ENCODE data around the gene THEM5.
"Not testable (repeated sequence)": the region's sequence is repeated elsewhere in the genome, so short reads cannot be mapped to it uniquely, and the experiment has no call there.

DNA sequence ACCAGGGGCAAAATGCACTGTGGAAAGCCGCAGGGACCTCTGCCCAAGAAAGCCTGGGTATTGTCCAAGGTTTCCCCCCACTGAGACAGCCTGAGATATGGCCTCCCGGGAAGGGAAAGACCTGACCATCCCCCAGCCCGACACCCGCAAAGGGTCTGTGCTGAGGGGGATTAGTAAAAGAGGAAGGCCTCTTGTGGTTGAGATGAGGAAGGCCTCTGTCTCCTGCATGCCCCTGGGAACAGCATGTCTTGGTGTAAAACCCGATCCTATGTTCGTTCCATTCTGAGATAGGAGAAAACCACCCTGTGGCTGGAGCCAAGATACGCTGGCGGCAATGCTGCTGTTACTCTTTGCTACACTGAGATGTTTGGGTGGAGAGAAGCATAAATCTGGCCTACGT is 19.3 kb upstream of the THEM5 start:
- TF ChIP-seq, protein P1, sequence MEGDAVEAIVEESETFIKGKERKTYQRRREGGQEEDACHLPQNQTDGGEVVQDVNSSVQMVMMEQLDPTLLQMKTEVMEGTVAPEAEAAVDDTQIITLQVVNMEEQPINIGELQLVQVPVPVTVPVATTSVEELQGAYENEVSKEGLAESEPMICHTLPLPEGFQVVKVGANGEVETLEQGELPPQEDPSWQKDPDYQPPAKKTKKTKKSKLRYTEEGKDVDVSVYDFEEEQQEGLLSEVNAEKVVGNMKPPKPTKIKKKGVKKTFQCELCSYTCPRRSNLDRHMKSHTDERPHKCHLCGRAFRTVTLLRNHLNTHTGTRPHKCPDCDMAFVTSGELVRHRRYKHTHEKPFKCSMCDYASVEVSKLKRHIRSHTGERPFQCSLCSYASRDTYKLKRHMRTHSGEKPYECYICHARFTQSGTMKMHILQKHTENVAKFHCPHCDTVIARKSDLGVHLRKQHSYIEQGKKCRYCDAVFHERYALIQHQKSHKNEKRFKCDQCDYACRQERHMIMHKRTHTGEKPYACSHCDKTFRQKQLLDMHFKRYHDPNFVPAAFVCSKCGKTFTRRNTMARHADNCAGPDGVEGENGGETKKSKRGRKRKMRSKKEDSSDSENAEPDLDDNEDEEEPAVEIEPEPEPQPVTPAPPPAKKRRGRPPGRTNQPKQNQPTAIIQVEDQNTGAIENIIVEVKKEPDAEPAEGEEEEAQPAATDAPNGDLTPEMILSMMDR (IDR thresholded peaks at IDR 0.05): not testable (repeated sequence)
- TF ChIP-seq POLR2A (IDR thresholded peaks at IDR 0.05): not testable (repeated sequence)

All from uterus (tissue), 2 donors.